H1 (cell line): Measurements from ENCODE around the gene ABHD6. TPM values are rescaled to one million over a fixed set of nuclear protein-coding genes. Genes with fewer than 3 reads are reported as not detected.

Experiments
- CTCF ChIA-PET: fragments of 300-600 bp; sonication (Branson Sonifier 250); formaldehyde crosslinking; loops from one replicate; lab custom pipeline; 2021; ENCODE audit not compliant: partially characterized antibody; lab: Charles Lee
- POLR2A ChIA-PET: fragments of 300-600 bp; sonication (Branson Sonifier 250); formaldehyde crosslinking; loops from one replicate; lab custom pipeline; 2021; ENCODE audit warnings: inconsistent platforms; ENCODE audit not compliant: partially characterized antibody; lab: Charles Lee
- DNase-seq, 2 experiments: peaks; one replicate each; pipeline versions ENCODE4 v3.0.0 to v3.0.0-alpha.2; 2010 to 2022; ENCODE audit warnings: low spot score in 2 of 2, low read depth in 1 of 2, mixed read lengths in 1 of 2
- FAIRE-seq: peaks from 2 replicates; lab custom pipeline; 2011; peaks lifted over from hg19 to GRCh38; lab: Jason Lieb, UNC
- H2AFZ ChIP-seq: 2 replicates; pipeline ENCODE4 v1.8.1; 2012; ENCODE audit warnings: low read length, inconsistent platforms
- H2AK5ac ChIP-seq: 2 replicates; pipeline ENCODE4 v1.6.1; 2013; ENCODE audit warnings: low read depth, low read length
- H2BK120ac ChIP-seq: replicated peaks from 2 replicates; pipeline ENCODE3; 2013; ENCODE audit warnings: low read depth, low read length, inconsistent platforms
- H2BK12ac ChIP-seq: 2 replicates; pipeline ENCODE4 v1.6.1; 2013; ENCODE audit warnings: low read depth, low read length
- H2BK15ac ChIP-seq: 2 replicates; pipeline ENCODE4 v1.6.1; 2013; ENCODE audit warnings: low read length
- H2BK20ac ChIP-seq: 2 replicates; pipeline ENCODE4 v1.6.1; 2013; ENCODE audit warnings: low read length
- H2BK5ac ChIP-seq: 2 replicates; pipeline ENCODE4 v1.6.1; 2013; ENCODE audit warnings: low read depth, low read length
- H3K14ac ChIP-seq: 2 replicates; pipeline ENCODE4 v1.6.1; 2013; ENCODE audit warnings: inconsistent platforms; ENCODE audit not compliant: insufficient read length
- H3K18ac ChIP-seq: 2 replicates; pipeline ENCODE4 v1.6.1; 2013; ENCODE audit warnings: low read length; ENCODE audit errors: extremely low read depth
- H3K23ac ChIP-seq: 2 replicates; pipeline ENCODE4 v1.6.1; 2013; ENCODE audit warnings: inconsistent platforms; ENCODE audit not compliant: insufficient read length
- H3K23me2 ChIP-seq: 2 replicates; pipeline ENCODE4 v1.6.1; 2013; ENCODE audit warnings: low read depth, low read length
- H3K27ac ChIP-seq: 2 replicates; pipeline ENCODE4 v1.6.1; 2011; ENCODE audit warnings: low read depth, low read length, inconsistent platforms
- H3K27me3 ChIP-seq, 4 experiments: replicated peaks in 1 of 4; 1 replicate in 1 of 4; 2 replicates in 3 of 4; pipeline versions ENCODE4 v1.6.1 to v1.8.1; 2011 to 2013; ENCODE audit warnings: low read length in 3 of 4, mild to moderate bottlenecking in 3 of 4, inconsistent platforms in 2 of 4, mixed read lengths in 2 of 4, moderate library complexity in 1 of 4; ENCODE audit not compliant: control insufficient read depth in 3 of 4, insufficient read depth in 3 of 4; ENCODE audit errors: extremely low read depth in 1 of 4
- H3K36me3 ChIP-seq, 4 experiments: 2 replicates each; pipeline versions ENCODE4 v1.6.1 to v1.8.1; 2011 to 2013; ENCODE audit warnings: mild to moderate bottlenecking in 4 of 4, low read length in 3 of 4, moderate library complexity in 2 of 4, control low read depth in 1 of 4, inconsistent platforms in 1 of 4; ENCODE audit not compliant: insufficient read depth in 4 of 4, control insufficient read depth in 2 of 4
- H3K4ac ChIP-seq: replicated peaks from 2 replicates; pipeline ENCODE3; 2013; ENCODE audit warnings: low read length, low read depth, mixed read lengths, inconsistent platforms; ENCODE audit not compliant: insufficient read length
- H3K4me1 ChIP-seq, 4 experiments: replicated peaks in 1 of 4; 1 replicate in 1 of 4; 2 replicates in 3 of 4; pipeline versions ENCODE4 v1.6.1 to v1.8.1; 2011 to 2013; ENCODE audit warnings: low read length in 3 of 4, inconsistent platforms in 2 of 4, mixed read lengths in 1 of 4; ENCODE audit not compliant: insufficient read depth in 4 of 4, control insufficient read depth in 3 of 4
- H3K4me2 ChIP-seq, 2 experiments: 2 replicates each; pipeline versions ENCODE4 v1.6.1 to v1.8.1; 2011 to 2013; ENCODE audit warnings: low read depth in 2 of 2, low read length in 2 of 2, control low read depth in 1 of 2, inconsistent platforms in 1 of 2, mild to moderate bottlenecking in 1 of 2; ENCODE audit not compliant: insufficient read depth in 1 of 2
- H3K4me3 ChIP-seq, 4 experiments: fragments of 200-600, 300-600 bp in 1 of 4; sonication (generic), shearing (Covaris generic), sonication (Bioruptor Twin) in 1 of 4; 2 replicates each; pipeline versions ENCODE4 v1.5.1 to v1.8.1; 2011 to 2016; ENCODE audit warnings: low read length in 4 of 4, low read depth in 3 of 4, control low read depth in 2 of 4, inconsistent platforms in 2 of 4, mild to moderate bottlenecking in 2 of 4, mixed read lengths in 1 of 4, moderate library complexity in 1 of 4; ENCODE audit not compliant: insufficient read depth in 2 of 4; ENCODE audit errors: extremely low read depth in 1 of 4
- H3K56ac ChIP-seq: replicated peaks from 2 replicates; pipeline ENCODE3; 2013; ENCODE audit warnings: low read depth, mild to moderate bottlenecking, mixed read lengths, low read length, inconsistent platforms; ENCODE audit not compliant: insufficient read length
- H3K79me1 ChIP-seq: 2 replicates; pipeline ENCODE4 v1.6.1; 2013; ENCODE audit warnings: low read depth, low read length, control low read depth
- H3K79me2 ChIP-seq, 2 experiments: 2 replicates each; pipeline versions ENCODE4 v1.6.1 to v1.8.1; 2012 to 2013; ENCODE audit warnings: low read length in 2 of 2, mild to moderate bottlenecking in 2 of 2, inconsistent platforms in 1 of 2; ENCODE audit not compliant: insufficient read depth in 2 of 2, control insufficient read depth in 1 of 2
- H3K9ac ChIP-seq, 4 experiments: replicated peaks in 1 of 4; 1 replicate in 1 of 4; 2 replicates in 3 of 4; pipeline versions ENCODE4 v1.6.1 to v1.8.1; 2011 to 2013; ENCODE audit warnings: low read depth in 3 of 4, low read length in 3 of 4, control low read depth in 2 of 4, mild to moderate bottlenecking in 2 of 4, moderate library complexity in 2 of 4, inconsistent platforms in 1 of 4; ENCODE audit errors: extremely low read depth in 1 of 4
- H3K9me3 ChIP-seq, 2 experiments: 2 replicates each; pipeline versions ENCODE4 v1.6.1 to v1.8.1; 2012 to 2013; ENCODE audit warnings: mild to moderate bottlenecking in 2 of 2, moderate library complexity in 2 of 2, control low read depth in 1 of 2, inconsistent platforms in 1 of 2, low read depth in 1 of 2, low read length in 1 of 2, mixed read lengths in 1 of 2; ENCODE audit not compliant: insufficient read depth in 2 of 2
- H4K20me1 ChIP-seq, 2 experiments: replicated peaks in 1 of 2; 2 replicates each; pipeline versions ENCODE3 to v1.8.1; 2011 to 2013; ENCODE audit warnings: inconsistent platforms in 2 of 2, low read length in 2 of 2, mild to moderate bottlenecking in 1 of 2; ENCODE audit not compliant: insufficient read depth in 2 of 2, control insufficient read depth in 1 of 2
- H4K5ac ChIP-seq: 2 replicates; pipeline ENCODE4 v1.6.1; 2013; ENCODE audit warnings: low read length, low read depth, mixed read lengths, inconsistent platforms; ENCODE audit not compliant: insufficient read length
- H4K8ac ChIP-seq: 2 replicates; pipeline ENCODE4 v1.8.0; 2013; ENCODE audit warnings: mild to moderate bottlenecking, moderate library complexity, low read length, inconsistent platforms; ENCODE audit not compliant: insufficient read depth; ENCODE audit errors: extremely low read depth
- H4K91ac ChIP-seq: replicated peaks from 2 replicates; pipeline ENCODE3; 2013; ENCODE audit warnings: low read length, mixed read lengths, inconsistent platforms; ENCODE audit not compliant: insufficient read length
- BRCA1 ChIP-seq: IDR thresholded peaks from 2 replicates; pipeline ENCODE4 v1.6.1; 2012; ENCODE audit warnings: low read depth, low read length, improper control_type of control experiment
- EP300 ChIP-seq, 2 experiments: IDR thresholded peaks; 1 replicate in 1 of 2; 2 replicates in 1 of 2; pipeline ENCODE4 v1.6.1; 2011 to 2012; ENCODE audit warnings: low read depth in 2 of 2, low read length in 2 of 2, mild to moderate bottlenecking in 2 of 2, borderline replicate concordance in 1 of 2, inconsistent platforms in 1 of 2, moderate library complexity in 1 of 2
- NANOG ChIP-seq: IDR thresholded peaks from 2 replicates; pipeline ENCODE4 v1.6.1; 2011; ENCODE audit warnings: low read length, low read depth, mild to moderate bottlenecking, inconsistent platforms; ENCODE audit not compliant: insufficient read depth, poor library complexity, severe bottlenecking
- NRF1 ChIP-seq: IDR thresholded peaks from 2 replicates; pipeline ENCODE4 v1.6.1; 2011; ENCODE audit warnings: mild to moderate bottlenecking, low read depth, low read length, improper control_type of control experiment
- POU5F1 ChIP-seq: IDR thresholded peaks from 2 replicates; pipeline ENCODE4 v1.6.1; 2011; ENCODE audit warnings: low read depth, mild to moderate bottlenecking, low read length, moderate library complexity
- RAD21 ChIP-seq, 2 experiments: IDR thresholded peaks in 1 of 2; conservative IDR thresholded peaks in 1 of 2; 2 replicates each; pipeline ENCODE4 v1.6.1; 2011; ENCODE audit warnings: low read depth in 2 of 2, low read length in 2 of 2, improper control_type of control experiment in 1 of 2, inconsistent platforms in 1 of 2, mild to moderate bottlenecking in 1 of 2, moderate library complexity in 1 of 2
- RNF2 ChIP-seq: fragments of 200-900, 300-1000 bp; sonication (generic); IDR thresholded peaks from 2 replicates; pipeline ENCODE4 v1.7.1; 2016; ENCODE audit warnings: borderline replicate concordance, low read depth, mild to moderate bottlenecking, antibody characterized with exemption, low read length; ENCODE audit not compliant: poor library complexity, severe bottlenecking; ENCODE audit errors: missing control alignments
- RXRA ChIP-seq: IDR thresholded peaks from 2 replicates; pipeline ENCODE4 v1.6.1; 2011; ENCODE audit warnings: low read depth, mild to moderate bottlenecking, low read length, moderate library complexity; ENCODE audit not compliant: insufficient read depth
- SIN3A ChIP-seq, 2 experiments: IDR thresholded peaks in 1 of 2; conservative IDR thresholded peaks in 1 of 2; 2 replicates each; pipeline ENCODE4 v1.6.1; 2011 to 2012; ENCODE audit warnings: low read length in 2 of 2, improper control_type of control experiment in 1 of 2, low read depth in 1 of 2, mild to moderate bottlenecking in 1 of 2
- TAF1 ChIP-seq: IDR thresholded peaks from 2 replicates; pipeline ENCODE4 v1.6.1; 2011; ENCODE audit warnings: mild to moderate bottlenecking, low read depth, low read length
- WGBS, 2 experiments: shearing (Covaris generic) in 1 of 2; methylation state at CpG; one replicate each; pipeline versions ENCODE4 v1.1.6 to v1.1.7; 2013 to 2015; ENCODE audit warnings: low lambda C conversion rate in 2 of 2, mixed read lengths in 2 of 2, inconsistent platforms in 1 of 2, low coverage in 1 of 2, missing lambda C conversion rate in 1 of 2; ENCODE audit not compliant: insufficient replicate concordance in 2 of 2, insufficient coverage in 1 of 2, insufficient read length in 1 of 2; ENCODE audit errors: extremely low coverage in 1 of 2, missing lambda C conversion rate in 1 of 2; 5-methylcytosine and 5-hydroxymethylcytosine counted together
- polyA plus RNA-seq, 7 experiments: library from polyadenylated mRNA; depleted of rRNA in 3 of 7; stranded (reverse) in 5 of 7; unstranded in 2 of 7; fragments of >200 nt in 5 of 7; fragments of 200-250 nt in 2 of 7; gene quantifications; 1 replicate in 5 of 7; 2 replicates in 1 of 7; 4 replicates in 1 of 7; pipeline versions ENCODE4 v1.2.1 to v1.2.3, GENCODE V29; 2011 to 2013; ENCODE audit warnings: missing spikeins in 2 of 7, mixed read lengths in 2 of 7
- total RNA-seq: library from RNA; stranded (reverse); fragmentation: NEBNext Ultra II Directional; extraction: Animal tissue kit (Norgen Biotek cat#: 25700); gene quantifications from 2 replicates; pipeline ENCODE4 v1.2.1, GENCODE V29; 2021

Gene ABHD6
- total and polyA plus RNA-seq, 2 of the 8 experiments (the other 6 are each of a cell fraction or from before 2014, with no cell fraction given) = 5.9 to 6.6 TPM

DNA sequence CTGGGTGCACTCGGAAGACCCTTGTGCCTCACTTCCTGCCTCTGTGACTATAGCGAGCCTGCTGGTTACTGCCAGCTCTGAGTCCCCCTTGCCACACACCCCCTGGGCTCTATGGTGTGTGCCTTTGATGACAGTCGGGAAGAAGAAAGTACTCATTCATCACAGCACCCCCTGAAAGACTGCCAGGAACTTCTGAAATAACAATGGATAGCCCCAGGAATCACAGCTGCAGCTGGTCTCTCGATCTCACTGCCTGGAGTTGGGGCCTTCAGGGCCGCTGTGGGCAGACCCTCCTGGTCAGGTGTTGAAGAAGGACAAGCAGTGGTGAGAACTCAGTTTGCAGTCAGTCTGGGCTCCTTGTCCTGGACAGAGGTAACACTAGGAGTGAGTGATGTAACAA lies 58.7 kb downstream of the ABHD6 start:
- Histone ChIP-seq H2BK5ac (no peak overlapping the region), H4K20me1 (no peaks in the 10 kb centered on the region), H3K23ac (no peak overlapping the region), H2AK5ac (no peak overlapping the region), H2BK15ac (no peak overlapping the region), H3K14ac (no peak overlapping the region), H2AFZ (no peak overlapping the region), H3K4me3 (no peak overlapping the region), H3K4me1 (peaks cover 0 to 3% (median 0%) of the 10 kb centered on the region in 4 experiments; a peak in 1 of 7 replicates), H3K23me2 (0 out of 2 replicates have a peak, but pooled peaks cover 1% of the 10 kb centered on the region), H3K79me1 (no peaks in the 10 kb centered on the region), H3K4me2 (no peak overlapping the region), H2BK20ac (no peak overlapping the region), H3K9ac (no peak overlapping the region), H4K5ac (no peak overlapping the region), H3K4ac (no peak overlapping the region), H3K27me3 (no peaks in the 10 kb centered on the region), H2BK120ac (no peak overlapping the region), H3K36me3 (no peaks in the 10 kb centered on the region), H3K79me2 (no peaks in the 10 kb centered on the region), H3K9me3 (peaks cover 0 to 4% of the 10 kb centered on the region in 2 experiments; a peak in 1 of 4 replicates), H3K56ac (no peak overlapping the region), H4K8ac (no peak overlapping the region), H4K91ac (no peak overlapping the region), H3K18ac (no peak overlapping the region), H2BK12ac (no peak overlapping the region), H3K27ac (no peak overlapping the region)
- no peak for FAIRE-seq
- WGBS, 2 experiments = 77% methylated on average over 5 of the region's 5 CpGs; no CpG with 5 or more reads in 1 of the 2 experiments
- TF ChIP-seq NRF1 = no peak
- no peak for TF ChIP-seq EP300 (IDR thresholded peaks at IDR 0.05; ENCODE audit: borderline replicate concordance in 1 of 2, low read depth in 2 of 2, low read length in 2 of 2)
- TF ChIP-seq NANOG = no peak
- TF ChIP-seq SIN3A (conservative IDR thresholded peaks at IDR 0.05 in 1 of 2, IDR thresholded peaks at IDR 0.05 in 1 of 2; ENCODE audit: low read depth in 1 of 2, low read length in 2 of 2) = no peak
- TF ChIP-seq RNF2 = no peak
- no peak for TF ChIP-seq BRCA1
- no peak for TF ChIP-seq TAF1
- TF ChIP-seq POU5F1 = no peak
- TF ChIP-seq RAD21 (IDR thresholded peaks at IDR 0.05 in 1 of 2, conservative IDR thresholded peaks at IDR 0.05 in 1 of 2; ENCODE audit: low read depth in 2 of 2, low read length in 2 of 2) = no peak
- TF ChIP-seq RXRA = no peak
- ChIA-PET POLR2A (interaction anchor here (1.7 kb wide), 1 partner anchor 109 kb away, joined by 6 read pairs; no protein-coding TSS in a partner anchor), CTCF (interaction anchor here (1.1 to 14.4 kb wide), 8 partner anchors 11 to 123 kb away, joined by 3 to 177 read pairs (median 9); partner anchors contain the start of genes HTD2 and RPP14)
- no peak for DNase-seq
